ENCODE results near the gene NUTM2D.
"Not testable (repeated sequence)": the region's sequence is repeated elsewhere in the genome, so short reads cannot be mapped to it uniquely, and the experiment has no call there.

DNA sequence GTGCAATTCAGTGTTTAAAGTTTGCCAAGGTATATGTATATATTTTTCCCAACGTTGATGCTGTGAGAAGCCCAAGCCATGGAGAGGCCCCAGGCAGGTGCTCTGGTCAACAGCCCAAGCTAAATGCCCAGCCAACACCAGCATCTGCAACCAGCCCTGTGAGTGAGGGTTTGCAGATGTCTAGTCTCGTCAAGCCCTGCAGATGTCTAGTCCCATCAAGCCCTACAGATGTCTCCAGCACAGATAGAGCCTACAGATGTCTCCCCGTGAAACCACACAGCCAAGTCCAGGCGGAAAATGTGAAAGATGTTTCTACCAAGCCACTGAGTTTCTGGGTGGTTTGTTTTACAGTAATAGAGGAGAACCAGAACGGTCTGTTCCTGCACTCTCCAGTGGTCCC is 26.7 kb downstream of the NUTM2D start:
- TF ChIP-seq TAF1 (conservative IDR thresholded peaks at IDR 0.05), result not testable (repeated sequence)
- TF ChIP-seq, protein P1, sequence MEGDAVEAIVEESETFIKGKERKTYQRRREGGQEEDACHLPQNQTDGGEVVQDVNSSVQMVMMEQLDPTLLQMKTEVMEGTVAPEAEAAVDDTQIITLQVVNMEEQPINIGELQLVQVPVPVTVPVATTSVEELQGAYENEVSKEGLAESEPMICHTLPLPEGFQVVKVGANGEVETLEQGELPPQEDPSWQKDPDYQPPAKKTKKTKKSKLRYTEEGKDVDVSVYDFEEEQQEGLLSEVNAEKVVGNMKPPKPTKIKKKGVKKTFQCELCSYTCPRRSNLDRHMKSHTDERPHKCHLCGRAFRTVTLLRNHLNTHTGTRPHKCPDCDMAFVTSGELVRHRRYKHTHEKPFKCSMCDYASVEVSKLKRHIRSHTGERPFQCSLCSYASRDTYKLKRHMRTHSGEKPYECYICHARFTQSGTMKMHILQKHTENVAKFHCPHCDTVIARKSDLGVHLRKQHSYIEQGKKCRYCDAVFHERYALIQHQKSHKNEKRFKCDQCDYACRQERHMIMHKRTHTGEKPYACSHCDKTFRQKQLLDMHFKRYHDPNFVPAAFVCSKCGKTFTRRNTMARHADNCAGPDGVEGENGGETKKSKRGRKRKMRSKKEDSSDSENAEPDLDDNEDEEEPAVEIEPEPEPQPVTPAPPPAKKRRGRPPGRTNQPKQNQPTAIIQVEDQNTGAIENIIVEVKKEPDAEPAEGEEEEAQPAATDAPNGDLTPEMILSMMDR (IDR thresholded peaks at IDR 0.05; ENCODE audit: low read depth, low read length, missing input control), result not testable (repeated sequence)
